DND-41 (cell line): ENCODE measurements around the gene PAWR.

Experiments used
- ATAC-seq: fragments of 200-7000 bp; cut with Tn5 transposase; 3 replicates; pipeline ENCODE4 v1.9.1; 2021; ENCODE audit warnings: low read depth; ENCODE audit not compliant: insufficient read depth
- DNase-seq: peaks from one replicate; pipeline ENCODE4 v3.0.0-alpha.2; 2020
- H2AFZ ChIP-seq: 2 replicates; pipeline ENCODE4 v1.6.0; 2012; ENCODE audit warnings: low read depth, low read length
- H3K27ac ChIP-seq: 2 replicates; pipeline ENCODE4 v1.5.1; 2012; ENCODE audit warnings: low read length, inconsistent platforms
- H3K27me3 ChIP-seq: fragments of 200-600 bp; sonication (generic); 2 replicates; pipeline ENCODE4 v1.6.0; 2012; ENCODE audit warnings: low read length, mild to moderate bottlenecking, inconsistent platforms; ENCODE audit not compliant: insufficient read depth, poor library complexity
- H3K36me3 ChIP-seq: 2 replicates; pipeline ENCODE4 v1.5.1; 2012; ENCODE audit warnings: low read length, inconsistent platforms; ENCODE audit not compliant: insufficient read depth
- H3K4me1 ChIP-seq: 2 replicates; pipeline ENCODE4 v1.5.1; 2012; ENCODE audit warnings: mild to moderate bottlenecking, low read length; ENCODE audit not compliant: insufficient read depth
- H3K4me2 ChIP-seq: 2 replicates; pipeline ENCODE4 v1.6.0; 2012; ENCODE audit warnings: mild to moderate bottlenecking, moderate library complexity, low read length, inconsistent platforms; ENCODE audit not compliant: insufficient read depth
- H3K4me3 ChIP-seq, 2 experiments: fragments of 200-600 bp in 1 of 2; shearing (Covaris generic) in 1 of 2; 2 replicates each; pipeline ENCODE4 v1.5.1; 2012 to 2016; ENCODE audit warnings: inconsistent platforms in 2 of 2, low read length in 2 of 2, mild to moderate bottlenecking in 2 of 2, low read depth in 1 of 2, moderate library complexity in 1 of 2
- H3K79me2 ChIP-seq: 2 replicates; pipeline ENCODE4 v1.6.0; 2012; ENCODE audit warnings: low read length, inconsistent platforms; ENCODE audit not compliant: insufficient read depth
- H3K9ac ChIP-seq: 2 replicates; pipeline ENCODE4 v1.6.0; 2012; ENCODE audit warnings: low read depth, mild to moderate bottlenecking, inconsistent platforms, low read length, moderate library complexity
- H3K9me3 ChIP-seq: 2 replicates; pipeline ENCODE4 v1.5.1; 2012; ENCODE audit warnings: low read length, moderate library complexity, mild to moderate bottlenecking, inconsistent platforms; ENCODE audit not compliant: insufficient read depth, severe bottlenecking
- H4K20me1 ChIP-seq: 2 replicates; pipeline ENCODE4 v1.6.0; 2012; ENCODE audit warnings: low read length; ENCODE audit not compliant: insufficient read depth
- EZH2 ChIP-seq: IDR thresholded peaks from 3 replicates; pipeline ENCODE4 v1.6.1; 2012; ENCODE audit warnings: borderline replicate concordance, low read depth, mild to moderate bottlenecking, moderate library complexity, low read length, inconsistent platforms; ENCODE audit not compliant: severe bottlenecking
- TF ChIP-seq, protein P1 (sequence below): IDR thresholded peaks from 2 replicates; pipeline ENCODE4 v1.5.1; 2012; ENCODE audit warnings: borderline replicate concordance, low read length, moderate library complexity, mild to moderate bottlenecking; ENCODE audit not compliant: poor library complexity, severe bottlenecking; ENCODE audit errors: extremely low read depth

PAWR gene

GRCh38 chr12:79558924-79559469, 131.8 kb downstream of the PAWR start:
- H2AFZ ChIP-seq = no peak overlapping the region
- H3K4me1 ChIP-seq = no peaks in the 10 kb centered on the region
- H3K9ac ChIP-seq = no peak overlapping the region
- no peak overlapping the region for H3K27ac ChIP-seq
- H3K9me3 ChIP-seq = no peaks in the 10 kb centered on the region
- H3K36me3 ChIP-seq = no peaks in the 10 kb centered on the region
- H3K4me2 ChIP-seq = no peak overlapping the region
- no peak overlapping the region for H3K4me3 ChIP-seq
- no peaks in the 10 kb centered on the region for H3K27me3 ChIP-seq
- H4K20me1 ChIP-seq = no peaks in the 10 kb centered on the region
- no peaks in the 10 kb centered on the region for H3K79me2 ChIP-seq
- DNase-seq (no peak), ATAC-seq (no peak)
- TF ChIP-seq, protein P1, sequence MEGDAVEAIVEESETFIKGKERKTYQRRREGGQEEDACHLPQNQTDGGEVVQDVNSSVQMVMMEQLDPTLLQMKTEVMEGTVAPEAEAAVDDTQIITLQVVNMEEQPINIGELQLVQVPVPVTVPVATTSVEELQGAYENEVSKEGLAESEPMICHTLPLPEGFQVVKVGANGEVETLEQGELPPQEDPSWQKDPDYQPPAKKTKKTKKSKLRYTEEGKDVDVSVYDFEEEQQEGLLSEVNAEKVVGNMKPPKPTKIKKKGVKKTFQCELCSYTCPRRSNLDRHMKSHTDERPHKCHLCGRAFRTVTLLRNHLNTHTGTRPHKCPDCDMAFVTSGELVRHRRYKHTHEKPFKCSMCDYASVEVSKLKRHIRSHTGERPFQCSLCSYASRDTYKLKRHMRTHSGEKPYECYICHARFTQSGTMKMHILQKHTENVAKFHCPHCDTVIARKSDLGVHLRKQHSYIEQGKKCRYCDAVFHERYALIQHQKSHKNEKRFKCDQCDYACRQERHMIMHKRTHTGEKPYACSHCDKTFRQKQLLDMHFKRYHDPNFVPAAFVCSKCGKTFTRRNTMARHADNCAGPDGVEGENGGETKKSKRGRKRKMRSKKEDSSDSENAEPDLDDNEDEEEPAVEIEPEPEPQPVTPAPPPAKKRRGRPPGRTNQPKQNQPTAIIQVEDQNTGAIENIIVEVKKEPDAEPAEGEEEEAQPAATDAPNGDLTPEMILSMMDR = no peak
- TF ChIP-seq EZH2 = no peak

DNA sequence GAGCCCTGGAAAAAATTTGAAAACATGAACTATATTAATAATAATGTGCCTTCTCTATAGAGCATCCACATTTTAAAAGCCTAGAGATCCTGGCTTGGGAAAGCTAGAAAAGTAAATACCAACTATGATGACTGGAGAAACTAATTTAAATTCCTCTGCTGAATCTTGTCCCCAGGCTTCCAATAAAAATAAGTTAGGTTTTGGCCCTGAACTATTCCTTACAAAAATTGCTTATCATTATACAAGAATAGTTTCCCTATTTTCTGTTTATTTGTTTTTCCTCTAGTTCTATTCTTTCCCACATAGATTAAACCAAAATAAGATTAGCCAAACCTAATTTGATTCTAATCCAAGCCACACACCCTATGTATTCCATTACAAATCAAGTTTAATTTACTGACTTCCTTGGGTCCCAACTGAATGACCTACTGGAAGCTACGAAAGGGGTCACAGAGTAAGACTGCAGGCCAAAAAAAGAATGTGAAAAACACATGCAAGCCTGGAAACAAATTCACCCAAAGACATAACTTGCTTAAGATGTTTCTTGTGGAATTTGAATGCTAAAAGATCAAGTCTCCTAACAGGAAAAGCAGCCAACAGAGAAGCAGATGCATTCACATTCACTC, 133.0 kb downstream of the PAWR start:
- no peaks in the 10 kb centered on the region for H3K9me3 ChIP-seq
- H4K20me1 ChIP-seq = no peaks in the 10 kb centered on the region
- no peaks in the 10 kb centered on the region for H3K36me3 ChIP-seq
- H3K27me3 ChIP-seq = no peaks in the 10 kb centered on the region
- no peaks in the 10 kb centered on the region for H3K4me1 ChIP-seq
- DNase-seq (no peak), ATAC-seq (no peak)
- no peaks in the 10 kb centered on the region for H3K79me2 ChIP-seq
- no peak overlapping the region for H3K9ac ChIP-seq
- H3K4me2 ChIP-seq = no peak overlapping the region
- H3K27ac ChIP-seq = no peak overlapping the region
- no peak overlapping the region for H3K4me3 ChIP-seq
- TF ChIP-seq, protein P1 = no peak
- TF ChIP-seq EZH2 = no peak
- H2AFZ ChIP-seq = no peak overlapping the region

- ATAC-seq (no peak), DNase-seq (no peak)
- H3K9me3 ChIP-seq = no peaks in the 10 kb centered on the region
- H3K9ac ChIP-seq = no peak overlapping the region
- no peak overlapping the region for H3K4me2 ChIP-seq
- H3K36me3 ChIP-seq = no peaks in the 10 kb centered on the region
- TF ChIP-seq EZH2 = no peak
- TF ChIP-seq, protein P1 = peak; percentile 59
- H3K4me1 ChIP-seq = no peaks in the 10 kb centered on the region
- no peaks in the 10 kb centered on the region for H4K20me1 ChIP-seq
- H3K27ac ChIP-seq = no peak overlapping the region
- H3K79me2 ChIP-seq = no peaks in the 10 kb centered on the region
- H3K27me3 ChIP-seq = no peaks in the 10 kb centered on the region
- H3K4me3 ChIP-seq = no peak overlapping the region
- H2AFZ ChIP-seq = no peak overlapping the region
These were observed 135.5 kb downstream of the PAWR start for GRCh38 chr12:79555028-79555925.
